Esophagus (tissue), 2 donors: Measurements from ENCODE around the gene SPINK5. TPM values are rescaled to one million over a fixed set of nuclear protein-coding genes. Genes with fewer than 3 reads are reported as not detected.

ENCODE experiments used
- H3K27ac ChIP-seq, 2 donors: one replicate each; pipeline ENCODE4 v1.5.1; 2013; ENCODE audit warnings: low read depth in 2 of 2, mild to moderate bottlenecking in 2 of 2, inconsistent platforms in 1 of 2, low read length in 1 of 2, moderate library complexity in 1 of 2
- H3K27me3 ChIP-seq, 2 donors: one replicate each; pipeline ENCODE4 v1.6.1; 2013; ENCODE audit warnings: low read length in 2 of 2, control low read depth in 1 of 2, mild to moderate bottlenecking in 1 of 2; ENCODE audit not compliant: insufficient read depth in 2 of 2, control insufficient read depth in 1 of 2
- H3K36me3 ChIP-seq, 2 donors: one replicate each; pipeline ENCODE4 v1.6.1; 2013; ENCODE audit warnings: low read length in 1 of 2; ENCODE audit not compliant: control insufficient read depth in 2 of 2, insufficient read depth in 2 of 2
- H3K4me1 ChIP-seq, 2 donors: one replicate each; pipeline ENCODE4 v1.6.1; 2013; ENCODE audit warnings: low read length in 1 of 2; ENCODE audit not compliant: control insufficient read depth in 2 of 2, insufficient read depth in 2 of 2
- H3K4me3 ChIP-seq, 2 donors: one replicate each; pipeline ENCODE4 v1.5.1; 2013; ENCODE audit warnings: low read length in 2 of 2, mild to moderate bottlenecking in 2 of 2, low read depth in 1 of 2, moderate library complexity in 1 of 2
- H3K9me3 ChIP-seq, 2 donors: one replicate each; pipeline ENCODE4 v1.6.1; 2013; ENCODE audit warnings: mild to moderate bottlenecking in 2 of 2, low read depth in 1 of 2, low read length in 1 of 2, moderate library complexity in 1 of 2; ENCODE audit not compliant: control insufficient read depth in 2 of 2, insufficient read depth in 1 of 2
- WGBS, 2 donors: extraction: QIAGEN DNeasy Blood & Tissue Kit; methylation state at CpG; one replicate each; pipeline ENCODE4 v1.1.7; 2013; 5-methylcytosine and 5-hydroxymethylcytosine counted together
- polyA plus RNA-seq, 2 donors: library from polyadenylated mRNA; stranded (reverse); fragments of 200-250 nt; gene quantifications; one replicate each; pipeline ENCODE4 v1.2.3, GENCODE V29; 2013
- donor health status: healthy with polysubstance abuse.
- donor health status: Bipolar disorder and iron deficiency.

Gene SPINK5
- polyA plus RNA-seq, 2 donors: 772 to 1,309 TPM

DNA sequence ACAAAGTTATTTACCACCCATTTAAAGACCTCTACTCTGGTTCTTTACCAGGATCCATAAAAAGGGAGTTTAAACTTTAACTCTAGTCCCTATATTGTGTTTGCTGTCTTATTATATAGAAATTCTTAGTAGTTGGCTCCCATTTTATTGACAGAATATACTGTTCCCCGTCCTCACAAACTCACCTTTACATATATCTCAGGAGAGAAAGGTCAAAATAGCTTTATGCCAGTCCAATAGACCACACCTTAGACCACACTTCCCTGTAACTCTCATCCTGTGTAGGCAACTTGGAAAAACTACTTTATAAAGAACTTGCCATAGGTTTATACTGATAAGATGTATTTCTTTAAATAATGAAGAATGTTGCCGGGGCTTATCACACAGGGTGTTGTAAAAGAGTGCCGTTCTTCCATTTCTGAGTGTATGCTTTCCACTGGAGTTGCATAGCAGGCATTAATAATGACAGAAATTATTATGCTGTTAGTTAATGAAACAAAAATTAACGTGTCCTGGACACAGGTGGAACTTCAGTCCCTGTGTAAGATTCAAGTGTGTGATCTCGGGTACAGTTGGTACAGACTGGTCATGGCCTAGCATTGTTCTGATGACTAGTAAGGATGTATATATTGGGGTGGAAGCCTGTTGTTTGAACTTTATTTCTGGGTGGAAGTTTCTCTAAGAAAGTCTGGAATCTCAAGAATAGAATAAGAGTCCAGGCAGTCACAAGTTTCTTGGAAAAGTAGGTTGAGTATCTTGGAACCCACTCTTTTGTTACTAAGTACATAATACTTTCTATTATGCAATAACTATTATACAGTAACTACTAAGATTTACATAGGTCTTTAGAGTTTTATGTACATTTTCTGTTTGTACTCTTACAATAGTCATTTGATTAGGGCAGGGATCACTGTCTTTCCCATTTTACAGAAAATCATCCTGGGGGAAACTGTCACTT, 71.6 kb downstream of the SPINK5 start:
- H3K27me3 ChIP-seq: no peaks in the 10 kb centered on the region
- no peak overlapping the region for H3K27ac ChIP-seq
- peaks cover 2 to 4% of the 10 kb centered on the region in 2 donors for H3K36me3 ChIP-seq
- H3K4me3 ChIP-seq: no peak overlapping the region
- 84 to 87% methylated on average over 5 of the region's 5 CpGs for WGBS, 2 donors
- H3K9me3 ChIP-seq: no peaks in the 10 kb centered on the region
- H3K4me1 ChIP-seq: no peaks in the 10 kb centered on the region

DNA sequence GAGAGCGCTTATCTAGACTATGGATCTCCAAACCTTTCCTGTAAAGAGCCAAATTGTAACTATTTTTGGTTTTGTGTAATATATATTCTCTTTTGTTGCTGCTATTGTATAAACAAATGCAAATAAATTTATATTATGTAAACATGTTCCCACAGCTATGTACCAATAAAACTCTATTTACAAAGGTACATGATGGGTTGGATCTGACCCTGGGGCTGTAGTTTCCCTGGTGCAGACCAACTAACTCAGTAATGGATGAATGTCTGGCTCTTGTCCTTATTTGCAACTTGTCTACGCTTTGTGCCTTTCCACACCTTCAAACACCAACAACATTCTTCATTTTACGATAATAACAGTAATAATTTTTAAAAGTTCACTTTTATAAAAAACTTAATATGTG, 77.1 kb downstream of the SPINK5 start:
- Histone ChIP-seq H3K36me3 (no peaks in the 10 kb centered on the region), H3K27me3 (no peaks in the 10 kb centered on the region), H3K4me3 (no peak overlapping the region), H3K27ac (no peak overlapping the region), H3K4me1 (no peaks in the 10 kb centered on the region), H3K9me3 (no peaks in the 10 kb centered on the region)
- WGBS, 2 donors: 84 to 94% methylated on average over 3 of the region's 3 CpGs

GRCh38 chr5:148141645-148142044, 77.9 kb downstream of the SPINK5 start:
- no peak overlapping the region for H3K4me3 ChIP-seq
- 56 to 57% methylated on average over 2 of the region's 2 CpGs for WGBS, 2 donors
- H3K27me3 ChIP-seq: no peaks in the 10 kb centered on the region
- H3K4me1 ChIP-seq: no peaks in the 10 kb centered on the region
- no peaks in the 10 kb centered on the region for H3K9me3 ChIP-seq
- H3K36me3 ChIP-seq: no peaks in the 10 kb centered on the region
- no peak overlapping the region for H3K27ac ChIP-seq

- H3K9me3 ChIP-seq: no peaks in the 10 kb centered on the region
- H3K4me1 ChIP-seq: no peaks in the 10 kb centered on the region
- H3K36me3 ChIP-seq: no peaks in the 10 kb centered on the region
- H3K27me3 ChIP-seq: no peaks in the 10 kb centered on the region
- no peak overlapping the region for H3K27ac ChIP-seq
- H3K4me3 ChIP-seq: no peak overlapping the region
Measured at GRCh38 chr5:148145916-148146315, 82.1 kb downstream of the SPINK5 start.

GRCh38 chr5:148146487-148146886, 82.7 kb downstream of the SPINK5 start:
- H3K36me3 ChIP-seq: no peaks in the 10 kb centered on the region
- no peaks in the 10 kb centered on the region for H3K9me3 ChIP-seq
- 61 to 77% methylated on average over 1 of the region's 1 CpG for WGBS, 2 donors
- no peaks in the 10 kb centered on the region for H3K27me3 ChIP-seq
- no peak overlapping the region for H3K4me3 ChIP-seq
- H3K4me1 ChIP-seq: no peaks in the 10 kb centered on the region
- no peak overlapping the region for H3K27ac ChIP-seq

GRCh38 chr5:148147415-148147814, 83.6 kb downstream of the SPINK5 start:
- Histone ChIP-seq H3K27me3 (no peaks in the 10 kb centered on the region), H3K36me3 (no peaks in the 10 kb centered on the region), H3K4me1 (no peaks in the 10 kb centered on the region), H3K9me3 (no peaks in the 10 kb centered on the region), H3K27ac (no peak overlapping the region), H3K4me3 (no peak overlapping the region)
- WGBS, 2 donors: 65 to 78% methylated on average over 4 of the region's 4 CpGs

DNA sequence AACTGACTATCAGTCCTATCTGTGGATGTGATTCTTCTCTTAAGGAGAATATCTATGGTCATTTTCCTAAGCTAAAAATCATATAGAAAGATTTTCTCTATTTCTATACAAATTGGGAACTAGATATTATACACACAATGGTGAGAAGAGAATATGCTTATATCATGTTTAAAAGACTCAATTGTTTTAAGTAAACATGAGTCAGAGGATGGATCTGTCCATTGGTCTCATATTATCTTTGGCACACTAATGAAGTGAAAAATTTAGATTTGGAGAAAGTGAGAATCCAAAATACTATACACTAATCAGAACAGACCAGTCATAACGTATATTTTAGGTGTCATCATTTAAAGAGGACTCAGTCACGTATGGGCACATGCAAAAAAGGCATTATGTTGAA, 88.1 kb downstream of the SPINK5 start:
- H3K4me1 ChIP-seq: no peaks in the 10 kb centered on the region
- H3K27me3 ChIP-seq: no peaks in the 10 kb centered on the region
- 68 to 83% methylated on average over 2 of the region's 2 CpGs for WGBS, 2 donors

DNA sequence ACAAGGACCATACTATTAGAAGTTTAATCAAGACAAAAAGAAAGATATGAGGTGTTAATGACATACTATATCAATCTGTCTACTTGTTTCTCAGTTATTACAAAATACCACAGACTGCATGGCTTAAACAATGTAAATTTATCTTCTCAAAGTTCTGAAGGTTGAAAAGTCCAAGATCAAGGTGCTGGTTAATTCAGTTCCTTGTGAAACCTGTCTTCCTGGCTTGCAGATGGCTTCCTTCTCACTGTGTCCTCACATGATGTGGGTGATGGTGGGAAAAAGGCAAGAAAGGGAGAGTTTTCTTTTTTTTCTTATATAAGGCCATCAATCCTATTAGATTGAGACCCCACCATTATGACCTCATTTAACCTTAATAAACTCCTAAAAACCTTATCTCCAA, 89.0 kb downstream of the SPINK5 start:
- no peaks in the 10 kb centered on the region for H3K27me3 ChIP-seq
- H3K9me3 ChIP-seq: no peaks in the 10 kb centered on the region
- no peak overlapping the region for H3K4me3 ChIP-seq
- no peaks in the 10 kb centered on the region for H3K36me3 ChIP-seq
- no peak overlapping the region for H3K27ac ChIP-seq
- no peaks in the 10 kb centered on the region for H3K4me1 ChIP-seq

More for the DNA sequence above, 88.1 kb downstream of the SPINK5 start:
- no peak overlapping the region for H3K27ac ChIP-seq
- H3K4me3 ChIP-seq: no peak overlapping the region
- no peaks in the 10 kb centered on the region for H3K9me3 ChIP-seq
- H3K36me3 ChIP-seq: no peaks in the 10 kb centered on the region

DNA sequence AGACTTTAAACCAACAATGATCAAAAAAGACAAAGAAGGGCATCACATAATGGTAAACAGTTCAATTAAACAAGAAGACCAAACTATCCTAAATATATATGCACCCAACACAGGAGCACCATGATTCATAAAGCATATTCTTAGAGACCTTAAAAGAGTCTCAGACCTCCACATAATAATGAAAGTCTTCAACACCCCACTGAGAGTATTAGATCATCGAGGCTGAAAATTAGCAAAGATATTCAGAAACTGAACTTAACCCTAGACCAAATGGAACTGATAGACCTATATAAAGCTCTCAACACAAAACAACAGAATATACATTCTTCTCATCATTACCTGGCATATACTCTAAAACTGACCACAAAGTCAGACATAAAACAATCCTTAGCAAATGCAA, 92.8 kb downstream of the SPINK5 start:
- Histone ChIP-seq H3K4me1 (no peaks in the 10 kb centered on the region), H3K36me3 (no peaks in the 10 kb centered on the region), H3K9me3 (no peaks in the 10 kb centered on the region), H3K27ac (no peak overlapping the region), H3K27me3 (no peaks in the 10 kb centered on the region), H3K4me3 (no peak overlapping the region)
- WGBS, 2 donors: 87 to 94% methylated on average over 1 of the region's 1 CpG

DNA sequence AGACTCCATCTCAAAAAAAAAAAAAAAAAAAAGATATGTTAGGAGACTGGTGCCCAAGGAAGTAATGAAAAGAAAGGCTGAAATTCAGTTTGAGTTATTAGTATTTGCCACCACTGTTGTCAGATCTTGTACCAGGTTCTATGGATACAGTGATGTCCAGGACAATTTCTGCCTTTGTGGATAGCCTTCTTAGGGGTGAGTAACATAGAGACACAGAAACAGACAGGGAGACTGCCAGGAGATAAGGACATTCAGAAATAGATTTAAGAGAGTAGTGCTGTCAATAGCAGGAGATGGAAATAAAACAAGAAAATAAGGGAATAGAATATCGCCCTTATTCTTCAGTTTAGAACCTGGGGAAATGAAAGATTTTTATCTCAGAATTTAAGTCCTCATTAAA, 98.3 kb downstream of the SPINK5 start:
- H3K4me1 ChIP-seq: no peaks in the 10 kb centered on the region

More for the DNA sequence above, 98.3 kb downstream of the SPINK5 start:
- Histone ChIP-seq H3K27ac (no peak overlapping the region), H3K27me3 (no peaks in the 10 kb centered on the region), H3K4me3 (no peak overlapping the region), H3K36me3 (no peaks in the 10 kb centered on the region), H3K9me3 (no peaks in the 10 kb centered on the region)
- WGBS, 2 donors: 94 to 97% methylated on average over 1 of the region's 1 CpG
